ENCODE data around the gene DENND5A. TPM values are rescaled to one million over a fixed set of nuclear protein-coding genes. Genes with fewer than 3 reads are reported as not detected.
"Not testable (repeated sequence)": the region's sequence is repeated elsewhere in the genome, so short reads cannot be mapped to it uniquely, and the experiment has no call there.

Gene DENND5A
- total and polyA plus RNA-seq, 2 donors (not counting 1 experiment from before 2014, with no cell fraction given): 41.3 to 66.5 TPM

DNA sequence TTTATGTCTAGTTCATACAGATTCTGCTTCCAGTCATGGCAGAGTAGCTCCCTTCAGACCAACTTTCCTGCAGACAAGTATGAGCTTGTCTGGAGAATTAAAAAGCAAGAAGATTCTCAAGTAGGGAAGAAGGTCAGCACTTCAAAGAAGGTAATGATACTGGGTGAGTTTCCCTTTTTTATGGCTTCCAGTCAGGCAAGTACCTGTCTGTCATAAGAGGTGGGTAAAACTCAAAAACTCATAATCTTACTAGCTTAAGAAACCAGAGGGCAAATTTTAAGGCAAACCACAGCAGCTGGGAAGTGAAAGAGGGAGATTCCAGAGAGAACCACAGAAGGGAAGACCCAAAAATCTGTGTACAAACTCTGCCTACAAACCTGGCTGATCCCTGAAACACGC is 54.2 kb downstream of the DENND5A start:
- Histone ChIP-seq H3K4me3 (ENCODE audit: control extremely low read depth in 1 of 5, extremely low read depth in 1 of 5, insufficient read depth in 1 of 5, low read depth in 2 of 5, low read length in 4 of 5) (no peak overlapping the region), H3K79me2 (ENCODE audit: control insufficient read depth, insufficient read depth, low read length) (peaks cover 51% of the 10 kb centered on the region), H4K20me1 (ENCODE audit: control insufficient read depth, insufficient read depth, low read length, poor library complexity, severe bottlenecking) (peaks cover 8% of the 10 kb centered on the region), H3K4me1 (ENCODE audit: control insufficient read depth in 2 of 2, insufficient read depth in 2 of 2, low read length in 2 of 2) (peaks cover 15 to 17% of the 10 kb centered on the region in 2 donors), H3K27me3 (replicated peaks in 1 of 4; ENCODE audit: control extremely low read depth in 1 of 4, control insufficient read depth in 3 of 4, insufficient read depth in 4 of 4, low read length in 3 of 4) (no peaks in the 10 kb centered on the region), H3K9ac (ENCODE audit: low read length) (no peak overlapping the region), H3K36me3 (replicated peaks in 1 of 2; ENCODE audit: control extremely low read depth in 1 of 2, control insufficient read depth in 1 of 2, extremely low read depth in 1 of 2, insufficient read depth in 2 of 2, low read length in 1 of 2) (no peaks in the 10 kb centered on the region), H3K4me2 (replicated peaks; ENCODE audit: low read depth, low read length, poor library complexity, severe bottlenecking) (no peak overlapping the region), H3K27ac (ENCODE audit: low read length in 2 of 2) (no peak overlapping the region), H3K9me3 (ENCODE audit: control extremely low read depth in 1 of 3, control insufficient read depth in 2 of 3, insufficient read depth in 1 of 3, low read length in 2 of 3) (no peaks in the 10 kb centered on the region), H2AFZ (ENCODE audit: insufficient read depth, low read depth, low read length, poor library complexity, severe bottlenecking) (no peak overlapping the region)
- Mint-ChIP-seq H3K27ac (no peak overlapping the region), H3K4me3 (no peak overlapping the region), H3K9me3 (ENCODE audit: insufficient read depth) (no peaks in the 10 kb centered on the region), H3K27me3 (no peaks in the 10 kb centered on the region), H3K4me1 (peaks cover 46% of the 10 kb centered on the region)
- TF ChIP-seq EZH2 (IDR thresholded peaks at IDR 0.05; ENCODE audit: borderline replicate concordance, insufficient read depth, low read depth, low read length, poor library complexity, severe bottlenecking): no peak
- TF ChIP-seq, protein P1, sequence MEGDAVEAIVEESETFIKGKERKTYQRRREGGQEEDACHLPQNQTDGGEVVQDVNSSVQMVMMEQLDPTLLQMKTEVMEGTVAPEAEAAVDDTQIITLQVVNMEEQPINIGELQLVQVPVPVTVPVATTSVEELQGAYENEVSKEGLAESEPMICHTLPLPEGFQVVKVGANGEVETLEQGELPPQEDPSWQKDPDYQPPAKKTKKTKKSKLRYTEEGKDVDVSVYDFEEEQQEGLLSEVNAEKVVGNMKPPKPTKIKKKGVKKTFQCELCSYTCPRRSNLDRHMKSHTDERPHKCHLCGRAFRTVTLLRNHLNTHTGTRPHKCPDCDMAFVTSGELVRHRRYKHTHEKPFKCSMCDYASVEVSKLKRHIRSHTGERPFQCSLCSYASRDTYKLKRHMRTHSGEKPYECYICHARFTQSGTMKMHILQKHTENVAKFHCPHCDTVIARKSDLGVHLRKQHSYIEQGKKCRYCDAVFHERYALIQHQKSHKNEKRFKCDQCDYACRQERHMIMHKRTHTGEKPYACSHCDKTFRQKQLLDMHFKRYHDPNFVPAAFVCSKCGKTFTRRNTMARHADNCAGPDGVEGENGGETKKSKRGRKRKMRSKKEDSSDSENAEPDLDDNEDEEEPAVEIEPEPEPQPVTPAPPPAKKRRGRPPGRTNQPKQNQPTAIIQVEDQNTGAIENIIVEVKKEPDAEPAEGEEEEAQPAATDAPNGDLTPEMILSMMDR (IDR thresholded peaks at IDR 0.05): no peak
- no CpG with 5 or more reads among the region's 1 CpG for WGBS (ENCODE audit: insufficient coverage)
- ATAC-seq (ENCODE audit: low read depth) (no peak), DNase-seq (peak; percentile 13)
- ChIA-PET POLR2A (no interaction called here), CTCF (interaction anchor here (1.2 kb wide), 1 partner anchor 195 kb away, joined by 3 read pairs; no protein-coding TSS in a partner anchor)
- intact Hi-C loops (cut with micrococcal nuclease): no loop called here

DNA sequence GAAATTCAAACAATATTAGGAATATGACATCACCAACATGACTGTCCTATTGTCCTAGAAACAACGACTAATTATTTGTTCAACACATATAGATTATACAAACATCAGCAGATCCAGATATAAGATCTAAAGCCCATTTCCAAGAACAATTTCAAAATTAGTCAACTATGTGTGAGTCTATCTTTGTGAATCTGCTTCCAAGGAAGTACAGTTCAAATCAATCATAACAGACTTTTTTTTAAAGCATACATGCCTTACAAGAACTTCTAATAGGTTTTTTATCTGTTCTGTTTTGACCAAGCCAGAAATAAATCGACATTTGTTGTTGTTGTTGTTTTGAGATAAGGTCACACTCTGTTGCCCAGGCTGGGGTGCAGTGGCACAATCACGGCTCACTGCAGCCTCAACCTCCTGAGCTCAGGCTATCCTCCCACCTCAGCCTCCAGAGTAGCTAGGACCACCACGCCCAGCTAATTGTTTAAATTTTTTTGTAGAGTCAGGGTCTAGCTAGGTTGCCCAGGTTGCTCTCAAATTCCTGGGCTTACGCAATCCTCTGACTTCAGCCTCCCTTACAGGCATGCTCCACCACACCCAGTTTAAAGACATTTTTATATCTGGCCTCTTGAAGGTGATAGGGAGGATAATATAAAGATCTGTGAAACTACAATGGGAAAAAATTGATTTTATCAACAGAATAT is 54.8 kb downstream of the DENND5A start:
- ChIA-PET POLR2A (no interaction called here), CTCF (interaction anchor here (1.2 kb wide), 1 partner anchor 195 kb away, joined by 3 read pairs; no protein-coding TSS in a partner anchor)
- H3K27ac Mint-ChIP-seq: no peak overlapping the region
- H3K27me3 Mint-ChIP-seq: no peaks in the 10 kb centered on the region
- DNase-seq (no peak), ATAC-seq (ENCODE audit: low read depth) (no peak)
- H3K4me1 Mint-ChIP-seq: peaks cover 42% of the 10 kb centered on the region
- Histone ChIP-seq H3K4me1 (ENCODE audit: control insufficient read depth in 2 of 2, insufficient read depth in 2 of 2, low read length in 2 of 2) (peaks cover 10 to 17% of the 10 kb centered on the region in 2 donors), H3K9ac (ENCODE audit: low read length) (no peak overlapping the region), H2AFZ (ENCODE audit: insufficient read depth, low read depth, low read length, poor library complexity, severe bottlenecking) (no peak overlapping the region), H3K27me3 (replicated peaks in 1 of 4; ENCODE audit: control extremely low read depth in 1 of 4, control insufficient read depth in 3 of 4, insufficient read depth in 4 of 4, low read length in 3 of 4) (no peaks in the 10 kb centered on the region), H3K4me3 (ENCODE audit: control extremely low read depth in 1 of 5, extremely low read depth in 1 of 5, insufficient read depth in 1 of 5, low read depth in 2 of 5, low read length in 4 of 5) (no peak overlapping the region), H4K20me1 (ENCODE audit: control insufficient read depth, insufficient read depth, low read length, poor library complexity, severe bottlenecking) (peaks cover 8% of the 10 kb centered on the region), H3K27ac (ENCODE audit: low read length in 2 of 2) (no peak overlapping the region), H3K36me3 (replicated peaks in 1 of 2; ENCODE audit: control extremely low read depth in 1 of 2, control insufficient read depth in 1 of 2, extremely low read depth in 1 of 2, insufficient read depth in 2 of 2, low read length in 1 of 2) (no peaks in the 10 kb centered on the region), H3K79me2 (ENCODE audit: control insufficient read depth, insufficient read depth, low read length) (peaks cover 48% of the 10 kb centered on the region), H3K9me3 (ENCODE audit: control extremely low read depth in 1 of 3, control insufficient read depth in 2 of 3, insufficient read depth in 1 of 3, low read length in 2 of 3) (no peaks in the 10 kb centered on the region), H3K4me2 (replicated peaks; ENCODE audit: low read depth, low read length, poor library complexity, severe bottlenecking) (no peak overlapping the region)
- WGBS (ENCODE audit: insufficient coverage): 80% methylated on average over 1 of the region's 5 CpGs
- intact Hi-C loops (cut with micrococcal nuclease): no loop called here
- TF ChIP-seq, protein P1 (IDR thresholded peaks at IDR 0.05): no peak
- no peak for TF ChIP-seq EZH2 (IDR thresholded peaks at IDR 0.05; ENCODE audit: borderline replicate concordance, insufficient read depth, low read depth, low read length, poor library complexity, severe bottlenecking)
- H3K9me3 Mint-ChIP-seq (ENCODE audit: insufficient read depth): no peaks in the 10 kb centered on the region
- H3K4me3 Mint-ChIP-seq: no peak overlapping the region

DNA sequence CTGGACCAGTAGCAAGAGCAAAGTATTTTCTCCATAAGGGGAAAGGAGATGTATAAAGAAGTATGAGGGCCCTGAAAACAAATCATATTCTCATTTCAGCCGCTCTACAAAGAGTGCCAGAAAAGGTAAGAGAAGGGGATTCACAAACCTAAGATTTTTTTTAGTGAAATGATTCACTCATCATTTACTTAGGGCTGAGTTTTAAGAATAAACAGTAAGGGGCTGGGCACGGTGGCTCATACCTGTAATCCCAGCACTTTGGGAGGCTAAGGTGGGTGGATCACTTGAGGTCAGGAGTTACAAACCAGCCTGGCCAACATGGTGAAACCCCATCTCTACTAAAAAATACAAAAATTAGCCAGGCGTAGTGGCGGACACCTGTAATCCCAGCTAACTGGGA is 55.5 kb downstream of the DENND5A start:
- H3K9ac ChIP-seq (ENCODE audit: low read length); H3K27me3 Mint-ChIP-seq; H3K36me3 ChIP-seq (replicated peaks in 1 of 2; ENCODE audit: control extremely low read depth in 1 of 2, control insufficient read depth in 1 of 2, extremely low read depth in 1 of 2, insufficient read depth in 2 of 2, low read length in 1 of 2); H3K4me3 ChIP-seq (ENCODE audit: control extremely low read depth in 1 of 5, extremely low read depth in 1 of 5, insufficient read depth in 1 of 5, low read depth in 2 of 5, low read length in 4 of 5); H2AFZ ChIP-seq (ENCODE audit: insufficient read depth, low read depth, low read length, poor library complexity, severe bottlenecking); H3K9me3 ChIP-seq (ENCODE audit: control extremely low read depth in 1 of 3, control insufficient read depth in 2 of 3, insufficient read depth in 1 of 3, low read length in 2 of 3); intact Hi-C loops (cut with micrococcal nuclease); CTCF ChIA-PET; H3K4me2 ChIP-seq (replicated peaks; ENCODE audit: low read depth, low read length, poor library complexity, severe bottlenecking); H3K27me3 ChIP-seq (replicated peaks in 1 of 4; ENCODE audit: control extremely low read depth in 1 of 4, control insufficient read depth in 3 of 4, insufficient read depth in 4 of 4, low read length in 3 of 4); H3K27ac Mint-ChIP-seq; ATAC-seq (ENCODE audit: low read depth); DNase-seq; H4K20me1 ChIP-seq (ENCODE audit: control insufficient read depth, insufficient read depth, low read length, poor library complexity, severe bottlenecking); H3K9me3 Mint-ChIP-seq (ENCODE audit: insufficient read depth); H3K4me3 Mint-ChIP-seq; H3K27ac ChIP-seq (ENCODE audit: low read length in 2 of 2); POLR2A ChIA-PET: not testable (repeated sequence)
- H3K4me1 Mint-ChIP-seq: peaks cover 36% of the 10 kb centered on the region
- WGBS (ENCODE audit: insufficient coverage): no CpG with 5 or more reads among the region's 4 CpGs
- Histone ChIP-seq H3K4me1 (ENCODE audit: control insufficient read depth in 2 of 2, insufficient read depth in 2 of 2, low read length in 2 of 2) (peaks cover 5 to 13% of the 10 kb centered on the region in 2 donors), H3K79me2 (ENCODE audit: control insufficient read depth, insufficient read depth, low read length) (peaks cover 40% of the 10 kb centered on the region)
